A549 (cell line): ENCODE results near the gene FRYL. TPM values are rescaled to one million over a fixed set of nuclear protein-coding genes. Genes with fewer than 3 reads are reported as not detected.

Experiments used
- ATAC-seq, 2 experiments: fragments of 200-7000 bp in 1 of 2; fragments of >200 bp in 1 of 2; cut with Nextera tagmentation in 1 of 2; cut with Tn5 transposase in 1 of 2; 3 replicates each; pipeline versions ENCODE4 v1.8.0 to v1.9.1; 2018 to 2020; ENCODE audit warnings: mild to moderate bottlenecking in 1 of 2, moderate library complexity in 1 of 2
- CTCF ChIA-PET: fragments of 300-600 bp; sonication (Branson Sonifier 250); formaldehyde crosslinking; extraction: SDS; loops from one replicate; lab custom pipeline; 2021; ENCODE audit warnings: antibody characterized with exemption, inconsistent platforms; lab: Yijun Ruan, JAX
- POLR2A ChIA-PET: fragments of 350-600 bp; formaldehyde crosslinking; extraction: SDS; loops from one replicate; lab custom pipeline; 2021; ENCODE audit warnings: antibody characterized with exemption, inconsistent platforms; lab: Yijun Ruan, JAX
- DNase-seq, 2 experiments: peaks; one replicate each; pipeline versions ENCODE4 v3.0.0 to v3.0.0-alpha.2; 2011 to 2016; ENCODE audit warnings: low read depth in 1 of 2, low spot score in 1 of 2
- FAIRE-seq: peaks from 2 replicates; lab custom pipeline; 2011; peaks lifted over from hg19 to GRCh38; lab: Jason Lieb, UNC
- H3K27ac ChIP-seq, 2 experiments: fragments of >200 bp; sonication (Bioruptor Twin); formaldehyde crosslinking; 3 replicates each; pipeline ENCODE4 v1.5.1; 2016 to 2017
- H3K4me1 ChIP-seq: fragments of >200 bp; sonication (Bioruptor Twin); formaldehyde crosslinking; 3 replicates; pipeline ENCODE4 v1.6.1; 2016
- H3K4me2 ChIP-seq: fragments of >200 bp; sonication (Bioruptor Twin); formaldehyde crosslinking; 3 replicates; pipeline ENCODE4 v1.6.1; 2016
- H3K4me3 ChIP-seq: fragments of >200 bp; sonication (Bioruptor Twin); formaldehyde crosslinking; 3 replicates; pipeline ENCODE4 v1.5.1; 2016
- H3K9me3 ChIP-seq: fragments of >200 bp; sonication (Bioruptor Twin); formaldehyde crosslinking; 3 replicates; pipeline ENCODE4 v1.6.1; 2016
- CBX2 ChIP-seq: fragments of 200-600 bp; sonication (generic); IDR thresholded peaks from 2 replicates; pipeline ENCODE4 v1.6.1; 2016; ENCODE audit warnings: low read depth, mild to moderate bottlenecking, borderline replicate concordance
- CEBPB ChIP-seq, 2 experiments: fragments of >200 bp in 1 of 2; sonication (Bioruptor Twin) in 1 of 2; formaldehyde crosslinking in 1 of 2; IDR thresholded peaks; 2 replicates each; pipeline ENCODE4 v1.6.1; 2012 to 2016
- ESRRA ChIP-seq: fragments of 150-350 bp; IDR thresholded peaks from 2 replicates; pipeline ENCODE4 v1.6.1; 2014; ENCODE audit warnings: mild to moderate bottlenecking, low read length, borderline replicate concordance
- GATA3 ChIP-seq: IDR thresholded peaks from 2 replicates; pipeline ENCODE4 v1.6.1; 2012; ENCODE audit warnings: borderline replicate concordance
- HOXA7 ChIP-seq: fragments of 250-450 bp; sonication (Bioruptor Pico); IDR thresholded peaks from 2 replicates; pipeline ENCODE4 v1.5.0; 2020; ENCODE audit warnings: mild to moderate bottlenecking, moderate library complexity
- HOXB13 ChIP-seq: fragments of 250-450 bp; sonication (Bioruptor Pico); IDR thresholded peaks from 2 replicates; pipeline ENCODE4 v1.5.0; 2020; ENCODE audit warnings: low read depth, mild to moderate bottlenecking, moderate library complexity
- KDM5A ChIP-seq: fragments of 200-600 bp; sonication (generic); IDR thresholded peaks from 2 replicates; pipeline ENCODE4 v1.6.1; 2016; ENCODE audit warnings: antibody characterized with exemption, mild to moderate bottlenecking
- NR3C1 ChIP-seq: fragments of >200 bp; sonication (Bioruptor Twin); formaldehyde crosslinking; IDR thresholded peaks from 3 replicates; pipeline ENCODE4 v1.6.1; 2017
- RAD21 ChIP-seq, 2 experiments: fragments of >200 bp in 1 of 2; sonication (Bioruptor Twin) in 1 of 2; formaldehyde crosslinking in 1 of 2; IDR thresholded peaks in 1 of 2; conservative IDR thresholded peaks in 1 of 2; 2 replicates in 1 of 2; 3 replicates in 1 of 2; pipeline ENCODE4 v1.6.1; 2012 to 2018; ENCODE audit warnings: inconsistent platforms in 1 of 2
- TFCP2L1 ChIP-seq: fragments of 250-450 bp; sonication (Bioruptor Pico); IDR thresholded peaks from 2 replicates; pipeline ENCODE4 v1.5.0; 2021; ENCODE audit warnings: mild to moderate bottlenecking
- TP53 ChIP-seq: fragments of 250-450 bp; sonication (Bioruptor Pico); IDR thresholded peaks from 2 replicates; pipeline ENCODE4 v1.5.0; 2021; ENCODE audit warnings: mild to moderate bottlenecking, moderate library complexity
- WGBS: methylation state at CpG from one replicate; pipeline ENCODE4 v1.1.6; 2017; ENCODE audit errors: missing lambda C conversion rate; 5-methylcytosine and 5-hydroxymethylcytosine counted together
- polyA plus RNA-seq, 4 experiments: library from polyadenylated mRNA; depleted of rRNA in 3 of 4; stranded (reverse); fragments of >200 nt; fragmentation: RNase III in 1 of 4; extraction: RNeasy Plus Mini Kit Qiagen cat#74134 plus additional on column Dnase treatment in 1 of 4; gene quantifications; 2 replicates in 3 of 4; 3 replicates in 1 of 4; pipeline ENCODE4 v1.2.3, GENCODE V29; 2011 to 2017
- TF ChIP-seq, protein P1 (sequence below): fragments of 450-650 bp; IDR thresholded peaks from 2 replicates; pipeline ENCODE4 v1.6.1; 2014; ENCODE audit warnings: antibody characterized with exemption
- TF ChIP-seq, protein P2 (sequence below): fragments of 150-350 bp; IDR thresholded peaks from 2 replicates; pipeline ENCODE4 v1.6.1; 2014; ENCODE audit warnings: low read depth, mild to moderate bottlenecking, low read length
- TF ChIP-seq, protein P3 (sequence below): fragments of >200 bp; sonication (Bioruptor Twin); formaldehyde crosslinking; IDR thresholded peaks from 3 replicates; pipeline ENCODE4 v1.5.1; 2016
- TF ChIP-seq, protein P4 (sequence below): fragments of >200 bp; sonication (Bioruptor Twin); formaldehyde crosslinking; IDR thresholded peaks from 3 replicates; pipeline ENCODE4 v1.6.1; 2016
- TF ChIP-seq, protein P5 (sequence below): IDR thresholded peaks from 2 replicates; pipeline ENCODE4 v1.6.1; 2012
- TF ChIP-seq, protein P6 (sequence below): IDR thresholded peaks from 2 replicates; pipeline ENCODE4 v1.6.1; 2012
- TF ChIP-seq, protein P7 (sequence below): fragments of 200-600 bp; sonication (generic); IDR thresholded peaks from 2 replicates; pipeline ENCODE4 v1.6.1; 2016; ENCODE audit warnings: antibody characterized with exemption, mild to moderate bottlenecking, moderate library complexity

FRYL gene
- polyA plus RNA-seq, 2 of the 4 experiments (the other 2 are of a cell fraction) = 7.1 to 21.1 TPM

DNA sequence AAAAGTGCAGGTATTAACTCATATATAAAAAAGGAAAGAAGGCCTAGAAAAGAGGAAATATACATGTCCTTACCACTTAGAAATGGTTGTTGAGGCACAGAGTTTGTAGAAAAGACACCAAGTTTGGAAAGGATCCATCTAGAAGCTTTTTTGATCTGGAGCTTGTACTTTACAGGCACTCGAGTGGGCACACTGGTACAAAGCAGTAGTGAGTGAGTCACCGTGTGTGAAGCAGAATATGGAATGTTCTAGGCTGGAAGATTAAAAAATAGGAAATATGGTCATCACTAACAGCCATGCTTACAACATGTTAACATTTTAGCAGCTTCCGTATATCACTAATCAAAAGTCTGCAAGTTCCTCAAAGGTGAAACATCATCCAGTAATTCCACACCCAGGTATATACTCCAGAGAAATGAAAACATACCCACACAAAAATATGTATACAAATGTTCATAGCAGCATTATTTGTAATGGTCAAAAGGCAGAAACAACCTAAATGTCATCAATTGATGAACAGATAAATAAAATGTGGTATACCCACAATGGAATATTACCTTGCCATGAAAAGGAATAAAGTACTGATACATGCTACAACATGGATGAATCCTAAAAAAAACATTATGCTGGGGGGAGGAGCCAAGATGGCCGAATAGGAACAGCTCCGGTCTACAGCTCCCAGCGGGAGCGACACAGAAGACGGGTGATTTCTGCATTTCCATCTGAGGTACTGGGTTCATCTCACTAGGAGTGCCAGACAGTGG is 69.5 kb downstream of the FRYL start:
- ChIA-PET POLR2A (no interaction called here), CTCF (no interaction called here)
- H3K9me3 ChIP-seq = no peaks in the 10 kb centered on the region
- peaks cover 11% of the 10 kb centered on the region for H3K4me1 ChIP-seq
- H3K27ac ChIP-seq = no peak overlapping the region
- TF ChIP-seq, protein P1, sequence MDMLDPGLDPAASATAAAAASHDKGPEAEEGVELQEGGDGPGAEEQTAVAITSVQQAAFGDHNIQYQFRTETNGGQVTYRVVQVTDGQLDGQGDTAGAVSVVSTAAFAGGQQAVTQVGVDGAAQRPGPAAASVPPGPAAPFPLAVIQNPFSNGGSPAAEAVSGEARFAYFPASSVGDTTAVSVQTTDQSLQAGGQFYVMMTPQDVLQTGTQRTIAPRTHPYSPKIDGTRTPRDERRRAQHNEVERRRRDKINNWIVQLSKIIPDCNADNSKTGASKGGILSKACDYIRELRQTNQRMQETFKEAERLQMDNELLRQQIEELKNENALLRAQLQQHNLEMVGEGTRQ = no peak
- TF ChIP-seq ESRRA (no peak), GATA3 (no peak)
- FAIRE-seq (no peak), DNase-seq (no peak), ATAC-seq (no peak)
- no peak overlapping the region for H3K4me3 ChIP-seq
- 92% methylated on average over 8 of the region's 8 CpGs for WGBS
- H3K4me2 ChIP-seq = no peak overlapping the region

DNA sequence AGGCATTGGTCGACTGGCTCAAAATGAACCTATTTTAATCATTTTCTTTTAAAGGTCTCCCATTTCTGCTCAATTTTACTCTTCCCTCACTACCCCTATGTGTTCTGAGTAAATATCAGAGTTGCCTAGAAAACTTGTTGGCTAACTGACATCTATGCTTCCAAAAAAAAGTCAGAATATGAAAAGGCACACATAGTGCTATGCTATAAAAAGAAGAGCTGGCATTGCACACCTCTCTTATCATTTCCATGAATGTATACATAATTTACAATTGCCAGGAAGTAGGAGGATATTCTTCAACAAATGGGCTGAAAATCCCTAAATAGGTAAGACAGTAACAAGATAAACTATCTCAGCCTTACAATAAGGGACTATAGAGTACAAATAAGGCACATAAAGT is 70.2 kb downstream of the FRYL start:
- no peak overlapping the region for H3K4me3 ChIP-seq
- ChIA-PET POLR2A (no interaction called here), CTCF (no interaction called here)
- H3K4me2 ChIP-seq = no peak overlapping the region
- H3K4me1 ChIP-seq = peaks cover 11% of the 10 kb centered on the region
- TF ChIP-seq, protein P2, sequence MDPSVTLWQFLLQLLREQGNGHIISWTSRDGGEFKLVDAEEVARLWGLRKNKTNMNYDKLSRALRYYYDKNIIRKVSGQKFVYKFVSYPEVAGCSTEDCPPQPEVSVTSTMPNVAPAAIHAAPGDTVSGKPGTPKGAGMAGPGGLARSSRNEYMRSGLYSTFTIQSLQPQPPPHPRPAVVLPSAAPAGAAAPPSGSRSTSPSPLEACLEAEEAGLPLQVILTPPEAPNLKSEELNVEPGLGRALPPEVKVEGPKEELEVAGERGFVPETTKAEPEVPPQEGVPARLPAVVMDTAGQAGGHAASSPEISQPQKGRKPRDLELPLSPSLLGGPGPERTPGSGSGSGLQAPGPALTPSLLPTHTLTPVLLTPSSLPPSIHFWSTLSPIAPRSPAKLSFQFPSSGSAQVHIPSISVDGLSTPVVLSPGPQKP = no peak
- TF ChIP-seq TFCP2L1 (CRISPR knock-in tag) = no peak
- DNase-seq (no peak), FAIRE-seq (no peak), ATAC-seq (no peak)
- no peak overlapping the region for H3K27ac ChIP-seq
- H3K9me3 ChIP-seq = no peaks in the 10 kb centered on the region
- WGBS = 50% methylated on average over 1 of the region's 1 CpG

DNA sequence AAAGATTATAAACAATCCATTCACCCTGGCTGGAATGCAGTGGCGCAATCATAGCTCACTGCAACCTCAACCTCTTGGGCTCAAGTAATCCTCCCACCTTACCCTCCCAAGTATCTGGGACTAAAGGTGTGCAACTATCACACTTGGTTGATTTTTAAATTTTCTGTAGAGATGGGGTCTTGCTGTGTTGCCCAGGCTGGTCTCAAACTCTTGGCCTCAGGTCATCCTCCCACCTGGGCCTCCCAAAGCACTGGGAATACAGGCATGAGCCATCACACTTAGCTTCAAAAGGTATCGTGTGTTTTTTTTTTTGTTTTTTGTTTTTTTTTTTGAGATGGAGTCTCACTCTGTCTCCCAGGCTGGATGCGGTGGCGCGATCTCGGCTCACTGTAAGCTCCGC is 71.5 kb downstream of the FRYL start:
- TF ChIP-seq, protein P3, sequence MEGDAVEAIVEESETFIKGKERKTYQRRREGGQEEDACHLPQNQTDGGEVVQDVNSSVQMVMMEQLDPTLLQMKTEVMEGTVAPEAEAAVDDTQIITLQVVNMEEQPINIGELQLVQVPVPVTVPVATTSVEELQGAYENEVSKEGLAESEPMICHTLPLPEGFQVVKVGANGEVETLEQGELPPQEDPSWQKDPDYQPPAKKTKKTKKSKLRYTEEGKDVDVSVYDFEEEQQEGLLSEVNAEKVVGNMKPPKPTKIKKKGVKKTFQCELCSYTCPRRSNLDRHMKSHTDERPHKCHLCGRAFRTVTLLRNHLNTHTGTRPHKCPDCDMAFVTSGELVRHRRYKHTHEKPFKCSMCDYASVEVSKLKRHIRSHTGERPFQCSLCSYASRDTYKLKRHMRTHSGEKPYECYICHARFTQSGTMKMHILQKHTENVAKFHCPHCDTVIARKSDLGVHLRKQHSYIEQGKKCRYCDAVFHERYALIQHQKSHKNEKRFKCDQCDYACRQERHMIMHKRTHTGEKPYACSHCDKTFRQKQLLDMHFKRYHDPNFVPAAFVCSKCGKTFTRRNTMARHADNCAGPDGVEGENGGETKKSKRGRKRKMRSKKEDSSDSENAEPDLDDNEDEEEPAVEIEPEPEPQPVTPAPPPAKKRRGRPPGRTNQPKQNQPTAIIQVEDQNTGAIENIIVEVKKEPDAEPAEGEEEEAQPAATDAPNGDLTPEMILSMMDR = no peak
- TF ChIP-seq CEBPB (IDR thresholded peaks at IDR 0.05) = 0 out of 4 replicates have a peak, but pooled peaks of 1 of the 2 experiments have one; percentile 36
- WGBS = 97% methylated on average over 7 of the region's 7 CpGs
- ChIA-PET CTCF (interaction anchor here (0.6 kb wide), 1 partner anchor 48 kb away, joined by 3 read pairs; no protein-coding TSS in a partner anchor), POLR2A (no interaction called here)
- no peak for ATAC-seq
- Histone ChIP-seq H3K4me1 (peaks cover 11% of the 10 kb centered on the region), H3K4me2 (no peak overlapping the region), H3K27ac (no peak overlapping the region), H3K9me3 (no peaks in the 10 kb centered on the region), H3K4me3 (no peak overlapping the region)
- FAIRE-seq = no peak
- no peak for DNase-seq

DNA sequence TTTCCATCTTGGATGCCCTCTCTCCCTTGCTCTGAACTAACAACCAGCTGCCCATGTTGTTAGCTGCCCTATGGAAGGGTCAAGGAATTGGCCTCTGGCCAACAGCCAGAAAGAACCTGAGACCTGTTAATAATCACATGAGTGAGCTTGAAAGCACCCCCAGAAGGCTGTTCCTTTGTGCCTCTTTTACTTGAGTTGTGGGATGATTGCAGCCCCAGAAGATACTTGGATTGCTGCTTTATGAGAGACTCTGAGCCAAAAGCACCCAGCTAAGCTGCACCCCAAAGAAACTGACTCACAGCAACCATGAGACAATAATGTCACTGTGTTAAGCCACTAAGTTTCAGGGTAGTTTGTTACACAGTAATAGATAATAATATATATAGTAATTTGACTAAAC is 73.3 kb downstream of the FRYL start:
- Histone ChIP-seq H3K9me3 (no peaks in the 10 kb centered on the region), H3K4me3 (no peak overlapping the region), H3K4me2 (0 out of 3 replicates have a peak overlapping the region, but pooled peaks have one; percentile 11), H3K27ac (0 out of 6 replicates have a peak overlapping the region, but pooled peaks of 1 of the 2 experiments have one; percentile 0), H3K4me1 (peaks cover 19% of the 10 kb centered on the region)
- ChIA-PET POLR2A (no interaction called here), CTCF (interaction anchor here (2.3 kb wide), 1 partner anchor 9 kb away, joined by 6 read pairs; no protein-coding TSS in a partner anchor)
- FAIRE-seq (no peak), ATAC-seq (no peak), DNase-seq (no peak)
- TF ChIP-seq HOXA7 (CRISPR knock-in tag) (no peak), TFCP2L1 (CRISPR knock-in tag) (no peak), NR3C1 (no peak), HOXB13 (CRISPR knock-in tag) (no peak), RAD21 (conservative IDR thresholded peaks at IDR 0.05 in 1 of 2, IDR thresholded peaks at IDR 0.05 in 1 of 2) (no peak), KDM5A (no peak), TP53 (CRISPR knock-in tag) (no peak), CBX2 (no peak)
- TF ChIP-seq, protein P4, sequence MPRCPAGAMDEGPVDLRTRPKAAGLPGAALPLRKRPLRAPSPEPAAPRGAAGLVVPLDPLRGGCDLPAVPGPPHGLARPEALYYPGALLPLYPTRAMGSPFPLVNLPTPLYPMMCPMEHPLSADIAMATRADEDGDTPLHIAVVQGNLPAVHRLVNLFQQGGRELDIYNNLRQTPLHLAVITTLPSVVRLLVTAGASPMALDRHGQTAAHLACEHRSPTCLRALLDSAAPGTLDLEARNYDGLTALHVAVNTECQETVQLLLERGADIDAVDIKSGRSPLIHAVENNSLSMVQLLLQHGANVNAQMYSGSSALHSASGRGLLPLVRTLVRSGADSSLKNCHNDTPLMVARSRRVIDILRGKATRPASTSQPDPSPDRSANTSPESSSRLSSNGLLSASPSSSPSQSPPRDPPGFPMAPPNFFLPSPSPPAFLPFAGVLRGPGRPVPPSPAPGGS = no peak
- TF ChIP-seq, protein P5, sequence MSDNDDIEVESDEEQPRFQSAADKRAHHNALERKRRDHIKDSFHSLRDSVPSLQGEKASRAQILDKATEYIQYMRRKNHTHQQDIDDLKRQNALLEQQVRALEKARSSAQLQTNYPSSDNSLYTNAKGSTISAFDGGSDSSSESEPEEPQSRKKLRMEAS = no peak
- TF ChIP-seq, protein P6, sequence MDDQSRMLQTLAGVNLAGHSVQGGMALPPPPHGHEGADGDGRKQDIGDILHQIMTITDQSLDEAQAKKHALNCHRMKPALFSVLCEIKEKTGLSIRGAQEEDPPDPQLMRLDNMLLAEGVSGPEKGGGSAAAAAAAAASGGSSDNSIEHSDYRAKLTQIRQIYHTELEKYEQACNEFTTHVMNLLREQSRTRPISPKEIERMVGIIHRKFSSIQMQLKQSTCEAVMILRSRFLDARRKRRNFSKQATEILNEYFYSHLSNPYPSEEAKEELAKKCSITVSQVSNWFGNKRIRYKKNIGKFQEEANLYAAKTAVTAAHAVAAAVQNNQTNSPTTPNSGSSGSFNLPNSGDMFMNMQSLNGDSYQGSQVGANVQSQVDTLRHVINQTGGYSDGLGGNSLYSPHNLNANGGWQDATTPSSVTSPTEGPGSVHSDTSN = no peak
- TF ChIP-seq, protein P7, sequence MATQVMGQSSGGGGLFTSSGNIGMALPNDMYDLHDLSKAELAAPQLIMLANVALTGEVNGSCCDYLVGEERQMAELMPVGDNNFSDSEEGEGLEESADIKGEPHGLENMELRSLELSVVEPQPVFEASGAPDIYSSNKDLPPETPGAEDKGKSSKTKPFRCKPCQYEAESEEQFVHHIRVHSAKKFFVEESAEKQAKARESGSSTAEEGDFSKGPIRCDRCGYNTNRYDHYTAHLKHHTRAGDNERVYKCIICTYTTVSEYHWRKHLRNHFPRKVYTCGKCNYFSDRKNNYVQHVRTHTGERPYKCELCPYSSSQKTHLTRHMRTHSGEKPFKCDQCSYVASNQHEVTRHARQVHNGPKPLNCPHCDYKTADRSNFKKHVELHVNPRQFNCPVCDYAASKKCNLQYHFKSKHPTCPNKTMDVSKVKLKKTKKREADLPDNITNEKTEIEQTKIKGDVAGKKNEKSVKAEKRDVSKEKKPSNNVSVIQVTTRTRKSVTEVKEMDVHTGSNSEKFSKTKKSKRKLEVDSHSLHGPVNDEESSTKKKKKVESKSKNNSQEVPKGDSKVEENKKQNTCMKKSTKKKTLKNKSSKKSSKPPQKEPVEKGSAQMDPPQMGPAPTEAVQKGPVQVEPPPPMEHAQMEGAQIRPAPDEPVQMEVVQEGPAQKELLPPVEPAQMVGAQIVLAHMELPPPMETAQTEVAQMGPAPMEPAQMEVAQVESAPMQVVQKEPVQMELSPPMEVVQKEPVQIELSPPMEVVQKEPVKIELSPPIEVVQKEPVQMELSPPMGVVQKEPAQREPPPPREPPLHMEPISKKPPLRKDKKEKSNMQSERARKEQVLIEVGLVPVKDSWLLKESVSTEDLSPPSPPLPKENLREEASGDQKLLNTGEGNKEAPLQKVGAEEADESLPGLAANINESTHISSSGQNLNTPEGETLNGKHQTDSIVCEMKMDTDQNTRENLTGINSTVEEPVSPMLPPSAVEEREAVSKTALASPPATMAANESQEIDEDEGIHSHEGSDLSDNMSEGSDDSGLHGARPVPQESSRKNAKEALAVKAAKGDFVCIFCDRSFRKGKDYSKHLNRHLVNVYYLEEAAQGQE = no peak
